Mesenchymal stem cell (in vitro differentiated cells and primary cell): Measurements from ENCODE around the gene GANC.
"Not testable (repeated sequence)": the region's sequence is repeated elsewhere in the genome, so short reads cannot be mapped to it uniquely, and the experiment has no call there.

Experiments used
- DNase-seq: peaks from one replicate; pipeline ENCODE4 v3.0.0-alpha.2; 2013
- H2AFZ ChIP-seq: one replicate; pipeline ENCODE4 v1.6.1; 2013; ENCODE audit warnings: low read depth, mild to moderate bottlenecking, control low read depth, inconsistent platforms, low read length, moderate library complexity
- H2AK5ac ChIP-seq: 2 replicates; pipeline ENCODE4 v1.6.1; 2013; ENCODE audit warnings: low read length, moderate library complexity, mild to moderate bottlenecking, inconsistent platforms; ENCODE audit not compliant: severe bottlenecking
- H2BK120ac ChIP-seq: one replicate; pipeline ENCODE4 v1.6.1; 2013; ENCODE audit warnings: low read depth, mild to moderate bottlenecking, inconsistent platforms, low read length, moderate library complexity
- H2BK12ac ChIP-seq, 2 experiments: one replicate each; pipeline ENCODE4 v1.6.1; 2013; ENCODE audit warnings: inconsistent platforms in 2 of 2, low read length in 2 of 2, mild to moderate bottlenecking in 2 of 2, moderate library complexity in 2 of 2, control low read depth in 1 of 2
- H2BK15ac ChIP-seq: one replicate; pipeline ENCODE4 v1.6.1; 2013; ENCODE audit warnings: mild to moderate bottlenecking, low read depth, inconsistent platforms; ENCODE audit not compliant: poor library complexity, severe bottlenecking
- H2BK5ac ChIP-seq: 2 replicates; pipeline ENCODE4 v1.6.1; 2013; ENCODE audit warnings: low read depth, mild to moderate bottlenecking, low read length, control low read depth, inconsistent platforms; ENCODE audit not compliant: poor library complexity, severe bottlenecking
- H3K14ac ChIP-seq, 2 experiments: one replicate each; pipeline ENCODE4 v1.6.1; 2013; ENCODE audit warnings: inconsistent platforms in 2 of 2, low read length in 2 of 2, control low read depth in 1 of 2, mild to moderate bottlenecking in 1 of 2, moderate library complexity in 1 of 2
- H3K18ac ChIP-seq, 2 experiments: one replicate each; pipeline ENCODE4 v1.6.1; 2013; ENCODE audit warnings: inconsistent platforms in 2 of 2, low read length in 2 of 2, control low read depth in 1 of 2, low read depth in 1 of 2, mild to moderate bottlenecking in 1 of 2
- H3K23ac ChIP-seq, 2 experiments: one replicate each; pipeline ENCODE4 v1.6.1; 2013; ENCODE audit warnings: inconsistent platforms in 2 of 2, low read length in 2 of 2, mild to moderate bottlenecking in 2 of 2, moderate library complexity in 2 of 2, control low read depth in 1 of 2
- H3K27ac ChIP-seq: 2 replicates; pipeline ENCODE4 v1.5.1; 2013; ENCODE audit warnings: mild to moderate bottlenecking, moderate library complexity, low read length, control low read depth, inconsistent platforms; ENCODE audit not compliant: poor library complexity, severe bottlenecking
- H3K27me3 ChIP-seq, 2 experiments: 2 replicates each; pipeline versions ENCODE4 v1.6.1 to v1.7.0; 2013; ENCODE audit warnings: low read length in 2 of 2, mild to moderate bottlenecking in 2 of 2, moderate library complexity in 2 of 2, control low read depth in 1 of 2, inconsistent platforms in 1 of 2; ENCODE audit not compliant: control insufficient read depth in 1 of 2, insufficient read depth in 1 of 2
- H3K36me3 ChIP-seq, 2 experiments: 2 replicates each; pipeline versions ENCODE4 v1.6.1 to v1.7.0; 2013; ENCODE audit warnings: low read length in 2 of 2, control low read depth in 1 of 2, inconsistent platforms in 1 of 2, low read depth in 1 of 2, mild to moderate bottlenecking in 1 of 2; ENCODE audit not compliant: insufficient read depth in 2 of 2, control insufficient read depth in 1 of 2
- H3K4ac ChIP-seq, 2 experiments: one replicate each; pipeline ENCODE4 v1.6.1; 2013; ENCODE audit warnings: inconsistent platforms in 2 of 2, low read length in 2 of 2, mild to moderate bottlenecking in 2 of 2, moderate library complexity in 2 of 2, control low read depth in 1 of 2, low read depth in 1 of 2
- H3K4me1 ChIP-seq: 2 replicates; pipeline ENCODE4 v1.6.1; 2013; ENCODE audit warnings: low read depth, low read length, control low read depth; ENCODE audit not compliant: control insufficient read depth, insufficient read depth
- H3K4me2 ChIP-seq: 2 replicates; pipeline ENCODE4 v1.6.1; 2013; ENCODE audit warnings: low read length, mild to moderate bottlenecking, inconsistent platforms; ENCODE audit not compliant: poor library complexity, severe bottlenecking
- H3K4me3 ChIP-seq, 2 experiments: 2 replicates each; pipeline versions ENCODE4 v1.5.1 to v1.7.0; 2013; ENCODE audit warnings: low read length in 2 of 2, mild to moderate bottlenecking in 2 of 2, control low read depth in 1 of 2, low read depth in 1 of 2; ENCODE audit not compliant: insufficient read depth in 1 of 2
- H3K79me1 ChIP-seq: replicated peaks from 2 replicates; pipeline ENCODE4 v1.6.1; 2013; ENCODE audit warnings: mild to moderate bottlenecking, control low read depth, low read length, inconsistent platforms; ENCODE audit not compliant: poor library complexity, severe bottlenecking
- H3K9ac ChIP-seq: 2 replicates; pipeline ENCODE4 v1.7.0; 2013; ENCODE audit warnings: mild to moderate bottlenecking, low read length, moderate library complexity
- H3K9me3 ChIP-seq: 2 replicates; pipeline ENCODE4 v1.7.0; 2013; ENCODE audit warnings: mild to moderate bottlenecking, low read length; ENCODE audit not compliant: control insufficient read depth
- H4K8ac ChIP-seq: one replicate; pipeline ENCODE4 v1.6.1; 2013; ENCODE audit warnings: inconsistent platforms, mild to moderate bottlenecking, low read length, moderate library complexity
- H4K91ac ChIP-seq: one replicate; pipeline ENCODE4 v1.6.1; 2013; ENCODE audit warnings: mild to moderate bottlenecking, low read length, inconsistent platforms
- WGBS: methylation state at CpG from one replicate; pipeline ENCODE4 v1.1.7; 2013; ENCODE audit warnings: mixed read lengths; 5-methylcytosine and 5-hydroxymethylcytosine counted together

The GANC gene

GRCh38 chr15:42301004-42301403 lies 28.0 kb downstream of the GANC start:
- H2BK120ac ChIP-seq, H3K4ac ChIP-seq, H3K4me2 ChIP-seq, DNase-seq, H4K8ac ChIP-seq, H3K23ac ChIP-seq, H3K4me3 ChIP-seq, H3K9ac ChIP-seq, H3K18ac ChIP-seq, H4K91ac ChIP-seq, H3K27ac ChIP-seq, H2BK15ac ChIP-seq, H3K14ac ChIP-seq, H2BK5ac ChIP-seq, H3K9me3 ChIP-seq, H2AFZ ChIP-seq, H3K79me1 ChIP-seq, H2BK12ac ChIP-seq, H2AK5ac ChIP-seq, H3K4me1 ChIP-seq, H3K27me3 ChIP-seq: not testable (repeated sequence)
- 95% methylated on average over 4 of the region's 4 CpGs for WGBS
- peaks cover 0 to 19% of the 10 kb centered on the region in 2 experiments for H3K36me3 ChIP-seq

- Histone ChIP-seq H3K4ac (no peak overlapping the region), H2AFZ (no peak overlapping the region), H3K27me3 (no peaks in the 10 kb centered on the region), H4K91ac (no peak overlapping the region), H3K14ac (no peak overlapping the region), H4K8ac (no peak overlapping the region), H2BK5ac (no peak overlapping the region), H3K23ac (no peak overlapping the region), H2BK12ac (no peak overlapping the region), H2AK5ac (no peak overlapping the region), H3K4me2 (no peak overlapping the region), H3K4me3 (no peak overlapping the region), H3K4me1 (no peaks in the 10 kb centered on the region), H3K9me3 (no peaks in the 10 kb centered on the region), H2BK15ac (no peak overlapping the region), H2BK120ac (no peak overlapping the region), H3K27ac (no peak overlapping the region), H3K36me3 (peaks cover 0 to 50% of the 10 kb centered on the region in 2 experiments), H3K9ac (no peak overlapping the region), H3K18ac (no peak overlapping the region), H3K79me1 (no peaks in the 10 kb centered on the region)
- no peak for DNase-seq
- 60% methylated on average over 1 of the region's 1 CpG for WGBS
Observed at GRCh38 chr15:42306681-42307080, 33.7 kb downstream of the GANC start.

- no peak for DNase-seq
- Histone ChIP-seq H3K18ac (no peak overlapping the region), H3K36me3 (peaks cover 4 to 71% of the 10 kb centered on the region in 2 experiments), H3K9me3 (no peaks in the 10 kb centered on the region), H4K91ac (peak overlapping the region; percentile 27), H3K4ac (no peak overlapping the region), H2BK5ac (no peak overlapping the region), H2BK120ac (no peak overlapping the region), H3K9ac (no peak overlapping the region), H3K27ac (no peak overlapping the region), H3K27me3 (no peaks in the 10 kb centered on the region), H3K4me2 (no peak overlapping the region), H2BK12ac (no peak overlapping the region), H3K23ac (no peak overlapping the region), H2BK15ac (no peak overlapping the region), H3K14ac (no peak overlapping the region), H4K8ac (peak overlapping the region; percentile 54), H3K79me1 (no peaks in the 10 kb centered on the region), H2AFZ (no peak overlapping the region), H3K4me3 (no peak overlapping the region), H3K4me1 (no peaks in the 10 kb centered on the region), H2AK5ac (no peak overlapping the region)
- 57% methylated on average over 3 of the region's 3 CpGs for WGBS
Observed at GRCh38 chr15:42313463-42313862, 40.5 kb downstream of the GANC start.

GRCh38 chr15:42314818-42315217 lies 41.8 kb downstream of the GANC start:
- Histone ChIP-seq H2BK120ac (no peak overlapping the region), H2BK15ac (no peak overlapping the region), H3K36me3 (peaks cover 4 to 59% of the 10 kb centered on the region in 2 experiments), H2AK5ac (no peak overlapping the region), H3K9ac (no peak overlapping the region), H3K4me3 (no peak overlapping the region), H3K4me1 (no peaks in the 10 kb centered on the region), H3K27ac (no peak overlapping the region), H4K8ac (no peak overlapping the region), H2BK12ac (no peak overlapping the region), H3K4me2 (no peak overlapping the region), H2AFZ (no peak overlapping the region), H3K4ac (no peak overlapping the region), H3K18ac (no peak overlapping the region), H2BK5ac (no peak overlapping the region), H3K9me3 (no peaks in the 10 kb centered on the region), H3K14ac (no peak overlapping the region), H3K27me3 (no peaks in the 10 kb centered on the region), H3K23ac (no peak overlapping the region), H3K79me1 (no peaks in the 10 kb centered on the region), H4K91ac (no peak overlapping the region)
- DNase-seq = no peak
- 80% methylated on average over 1 of the region's 1 CpG for WGBS
